K562 (cell line): Measurements from ENCODE around the gene C11orf42. TPM values are rescaled to one million over a fixed set of nuclear protein-coding genes. Genes with fewer than 3 reads are reported as not detected.

Experiments
- CHD7 ChIP-seq: fragments of 200-600 bp; sonication (generic); IDR thresholded peaks from one replicate; pipeline ENCODE4 v1.6.1; 2012; ENCODE audit warnings: mild to moderate bottlenecking, low read depth, low read length, inconsistent platforms
- polyA plus RNA-seq, 8 experiments: library from polyadenylated mRNA; depleted of rRNA in 4 of 8; stranded (reverse) in 5 of 8; unstranded in 3 of 8; fragments of >200 nt; fragmentation: Nextera tagmentation in 2 of 8; fragmentation: Illumina TruSeq in 1 of 8; extraction: Ambion mirVana in 2 of 8; extraction: Trizol in 1 of 8; gene quantifications; 2 replicates each; pipeline versions ENCODE4 v1.2.1 to v1.2.3, GENCODE V29; 2011 to 2014; ENCODE audit warnings: inconsistent platforms in 1 of 8, missing spikeins in 1 of 8
- total RNA-seq, 7 experiments: library from RNA; depleted of rRNA in 6 of 7; stranded (reverse); fragments of >200 nt in 6 of 7; fragmentation: Illumina TruSeq in 2 of 7; extraction: Trizol in 2 of 7; gene quantifications; 2 replicates each; pipeline versions ENCODE4 v1.2.1 to v1.2.3, GENCODE V29; 2011 to 2021; ENCODE audit warnings: low replicate concordance in 1 of 7

C11orf42 gene
- total and polyA plus RNA-seq, 9 of the 15 experiments (the other 6 are each of a cell fraction or from before 2014, with no cell fraction given): not detected

DNA sequence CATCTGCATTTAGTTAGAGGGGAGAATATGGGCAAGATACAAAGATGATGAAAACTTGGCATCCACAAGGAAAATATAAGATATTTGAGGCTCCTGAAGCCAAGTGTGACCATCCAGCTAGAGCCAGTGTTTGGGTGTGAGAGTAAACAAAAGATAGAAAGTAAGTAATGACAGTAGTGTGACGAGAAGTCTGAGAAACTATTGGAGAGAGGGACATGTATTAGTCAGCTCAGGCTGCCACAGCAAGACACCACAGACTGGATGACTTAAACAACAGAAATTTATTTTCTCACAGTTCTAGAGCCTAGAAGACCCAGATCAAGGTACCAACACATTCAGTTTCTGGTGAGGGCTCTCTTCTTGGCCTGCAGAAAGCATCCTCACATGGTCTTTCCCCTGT lies 47.8 kb downstream of the C11orf42 start (continued):
- no peak for TF ChIP-seq CHD7
- TF ChIP-seq, all 486 proteins: peak for 0
